ENCODE results near the gene IL13RA2. TPM values are rescaled to one million over a fixed set of nuclear protein-coding genes. Genes with fewer than 3 reads are reported as not detected.
A peak's percentile ranks its signal among the peaks of the same experiment; 100 is the strongest.

The IL13RA2 gene, protein sequence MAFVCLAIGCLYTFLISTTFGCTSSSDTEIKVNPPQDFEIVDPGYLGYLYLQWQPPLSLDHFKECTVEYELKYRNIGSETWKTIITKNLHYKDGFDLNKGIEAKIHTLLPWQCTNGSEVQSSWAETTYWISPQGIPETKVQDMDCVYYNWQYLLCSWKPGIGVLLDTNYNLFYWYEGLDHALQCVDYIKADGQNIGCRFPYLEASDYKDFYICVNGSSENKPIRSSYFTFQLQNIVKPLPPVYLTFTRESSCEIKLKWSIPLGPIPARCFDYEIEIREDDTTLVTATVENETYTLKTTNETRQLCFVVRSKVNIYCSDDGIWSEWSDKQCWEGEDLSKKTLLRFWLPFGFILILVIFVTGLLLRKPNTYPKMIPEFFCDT
- total RNA-seq = under 1 TPM in 2 of 9 donors, not detected in 7; 0.33 to 0.68 TPM
- under 1 TPM; 0.11 to 0.29 TPM for polyA plus RNA-seq
- long read RNA-seq, donor 1 = 0 reads
- long read RNA-seq, donor 2 = 0 reads
- long read RNA-seq, donor 3 = 0 reads

- TF ChIP-seq, protein P1, sequence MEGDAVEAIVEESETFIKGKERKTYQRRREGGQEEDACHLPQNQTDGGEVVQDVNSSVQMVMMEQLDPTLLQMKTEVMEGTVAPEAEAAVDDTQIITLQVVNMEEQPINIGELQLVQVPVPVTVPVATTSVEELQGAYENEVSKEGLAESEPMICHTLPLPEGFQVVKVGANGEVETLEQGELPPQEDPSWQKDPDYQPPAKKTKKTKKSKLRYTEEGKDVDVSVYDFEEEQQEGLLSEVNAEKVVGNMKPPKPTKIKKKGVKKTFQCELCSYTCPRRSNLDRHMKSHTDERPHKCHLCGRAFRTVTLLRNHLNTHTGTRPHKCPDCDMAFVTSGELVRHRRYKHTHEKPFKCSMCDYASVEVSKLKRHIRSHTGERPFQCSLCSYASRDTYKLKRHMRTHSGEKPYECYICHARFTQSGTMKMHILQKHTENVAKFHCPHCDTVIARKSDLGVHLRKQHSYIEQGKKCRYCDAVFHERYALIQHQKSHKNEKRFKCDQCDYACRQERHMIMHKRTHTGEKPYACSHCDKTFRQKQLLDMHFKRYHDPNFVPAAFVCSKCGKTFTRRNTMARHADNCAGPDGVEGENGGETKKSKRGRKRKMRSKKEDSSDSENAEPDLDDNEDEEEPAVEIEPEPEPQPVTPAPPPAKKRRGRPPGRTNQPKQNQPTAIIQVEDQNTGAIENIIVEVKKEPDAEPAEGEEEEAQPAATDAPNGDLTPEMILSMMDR (IDR thresholded peaks at IDR 0.05) = no peak
- TF ChIP-seq POLR2A (IDR thresholded peaks at IDR 0.05) = no peak
- H3K27ac ChIP-seq = no peak within 1 kb of the TSS
- DNase-seq (no peak), ATAC-seq (no peak)
- no peaks in the 10 kb centered on the region for H3K9me3 ChIP-seq
- no peaks in the 10 kb centered on the region for H3K4me1 ChIP-seq
- peaks cover 0 to 18% (median 0%) of the 10 kb centered on the region in 9 donors for H3K27me3 ChIP-seq
- 68 to 88% (median 77%) methylated on average over 11 of the region's 11 CpGs for WGBS, 4 donors
- H3K36me3 ChIP-seq = no peaks in the 10 kb centered on the region
- intact Hi-C loops (cut with DNase I) = no loop called here
- no peak within 1 kb of the TSS for H3K4me3 ChIP-seq
Observed at GRCh38 chrX:115017455-115017854, at the start of gene IL13RA2. Gene IL13RA2, minus strand, starts transcription at chrX:115017616. Its CDS starts 347 bp downstream, at chrX:115017269.

DNA sequence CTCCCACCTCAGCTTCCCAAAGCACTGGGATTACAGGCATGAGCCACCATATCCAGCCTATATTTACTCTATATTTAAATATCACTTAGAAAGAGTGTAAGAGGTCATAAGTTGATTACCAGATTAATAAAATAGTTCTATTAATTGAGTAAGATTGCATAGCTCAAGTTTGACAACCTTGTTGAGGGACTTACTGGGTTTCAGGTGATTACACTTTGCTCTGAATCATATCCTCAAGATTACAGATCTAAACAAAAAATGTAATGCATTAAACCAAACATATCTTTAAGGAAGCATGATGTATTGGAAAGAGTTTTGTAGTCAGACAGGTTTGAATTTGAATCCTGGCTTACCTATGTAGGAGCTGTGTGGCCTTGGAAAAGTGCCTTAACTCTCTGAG lies 47.9 kb upstream of the IL13RA2 start:
- intact Hi-C loops (cut with DNase I) = loop anchor here in 1 of 10 donors (5.0 kb wide), 1 partner anchor 33 kb away; no protein-coding TSS in a partner anchor
- Histone ChIP-seq H3K9me3 (peaks cover 0 to 16% (median 0%) of the 10 kb centered on the region in 12 donors), H3K4me3 (no peak overlapping the region), H3K27me3 (peaks cover 0 to 8% (median 0%) of the 10 kb centered on the region in 9 donors), H3K4me1 (peaks cover 0 to 11% (median 0%) of the 10 kb centered on the region in 12 donors), H3K36me3 (no peaks in the 10 kb centered on the region), H3K27ac (no peak overlapping the region)
- no peak for DNase-seq
- no peak for TF ChIP-seq POLR2A (IDR thresholded peaks at IDR 0.05)
- TF ChIP-seq, protein P1 (IDR thresholded peaks at IDR 0.05) = no peak
- no peak for ATAC-seq

DNA sequence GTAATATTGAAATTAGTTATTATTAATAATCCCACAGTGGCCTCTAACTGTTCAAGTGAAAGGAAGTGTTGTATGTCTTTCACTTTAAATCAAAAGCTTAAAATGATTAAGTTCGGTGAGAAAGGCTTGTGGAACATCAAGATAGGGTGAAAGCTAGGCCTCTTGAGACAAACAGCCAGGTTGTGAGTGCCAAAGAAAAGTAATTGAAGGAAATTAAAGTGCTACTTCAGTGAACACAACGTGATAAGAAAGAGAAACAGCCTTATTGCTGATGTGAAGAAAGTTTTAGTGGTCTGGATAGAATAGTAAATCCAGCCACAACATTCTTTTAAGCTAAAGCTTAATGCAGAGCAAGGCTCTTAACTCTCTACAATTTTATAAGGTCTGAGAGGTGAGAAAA lies 42.6 kb upstream of the IL13RA2 start:
- no peak for ATAC-seq
- whole genome bisulfite sequencing, 4 donors = 16 to 23% (median 20%) methylated on average over 2 of the region's 2 CpGs
- DNase-seq = no peak
- intact Hi-C loops (cut with DNase I) = no loop called here
- Histone ChIP-seq H3K9me3 (peaks cover 0 to 16% (median 0%) of the 10 kb centered on the region in 12 donors), H3K27ac (no peak overlapping the region), H3K4me3 (no peak overlapping the region), H3K36me3 (no peaks in the 10 kb centered on the region), H3K27me3 (no peaks in the 10 kb centered on the region), H3K4me1 (peaks cover 0 to 11% (median 0%) of the 10 kb centered on the region in 12 donors)
- TF ChIP-seq POLR2A (IDR thresholded peaks at IDR 0.05) = no peak
- TF ChIP-seq, protein P1 (IDR thresholded peaks at IDR 0.05) = no peak

- Histone ChIP-seq H3K27me3 (no peaks in the 10 kb centered on the region), H3K27ac (peak overlapping the region in 2 of 12 donors; percentile 18 to 41), H3K4me1 (peaks cover 0 to 11% (median 0%) of the 10 kb centered on the region in 12 donors), H3K4me3 (no peak overlapping the region), H3K9me3 (peaks cover 0 to 16% (median 0%) of the 10 kb centered on the region in 12 donors), H3K36me3 (no peaks in the 10 kb centered on the region)
- intact Hi-C loops (cut with DNase I) = no loop called here
- DNase-seq (peak in 2 of 5 donors; percentile 19 to 33), ATAC-seq (peak in 3 of 4 donors; percentile 58 to 75 (median 62))
- 38 to 60% (median 48%) methylated on average over 3 of the region's 3 CpGs for WGBS, 4 donors
- TF ChIP-seq, protein P1 (IDR thresholded peaks at IDR 0.05) = no peak
- no peak for TF ChIP-seq POLR2A (IDR thresholded peaks at IDR 0.05)
Observed at GRCh38 chrX:115058276-115058675, 40.9 kb upstream of the IL13RA2 start.
